ENCODE measurements around the gene TADA3.

- TF ChIP-seq POLR2AphosphoS5 (IDR thresholded peaks at IDR 0.05) = no peak
- TF ChIP-seq CTCF (IDR thresholded peaks at IDR 0.05 in 8 of 11, conservative IDR thresholded peaks at IDR 0.05 in 3 of 11) = no peak
- TF ChIP-seq POLR2A (IDR thresholded peaks at IDR 0.05) = no peak
Measured at GRCh38 chr3:9784965-9785364, 7.3 kb downstream of the TADA3 start.
